Naive thymus-derived CD8-positive, alpha-beta T cell (primary cell): ENCODE measurements around the gene CFAP47. TPM values are rescaled to one million over a fixed set of nuclear protein-coding genes. Genes with fewer than 3 reads are reported as not detected.
"Not testable (repeated sequence)": the region's sequence is repeated elsewhere in the genome, so short reads cannot be mapped to it uniquely, and the experiment has no call there.

Source experiments
- ATAC-seq, 2 donors: fragments of 150-1000 bp; cut with Tn5 transposase in 1 of 2; sonication (Bioruptor Pico), chemical (Tn5 transposase) in 1 of 2; 1 replicate in 1 of 2; 2 replicates in 1 of 2; pipeline ENCODE4 v1.10.0; 2021; ENCODE audit warnings: mild to moderate bottlenecking in 2 of 2, moderate library complexity in 2 of 2
- POLR2A ChIA-PET: fragments of 350-600 bp; sonication (Branson Sonifier 250); formaldehyde crosslinking; loops from one replicate; lab custom pipeline; 2021; ENCODE audit warnings: antibody characterized with exemption; lab: Charles Lee
- DNase-seq, 10 donors: peaks; one replicate each; pipeline versions ENCODE4 v3.0.0 to v3.0.0-alpha.2; 2020 to 2022
- H3K27ac Mint-ChIP-seq, 10 donors: one replicate each; pipeline ENCODE4 v1.8.0; 2020 to 2022; ENCODE audit warnings: mild to moderate bottlenecking in 10 of 10, mixed read lengths in 10 of 10, moderate library complexity in 4 of 10, inconsistent platforms in 1 of 10
- H3K27me3 Mint-ChIP-seq, 5 donors: one replicate each; pipeline ENCODE4 v1.8.0; 2021 to 2022; ENCODE audit warnings: mixed read lengths in 5 of 5
- H3K36me3 Mint-ChIP-seq, 3 donors: one replicate each; pipeline ENCODE4 v1.8.0; 2020 to 2022; ENCODE audit warnings: mixed read lengths in 3 of 3, mild to moderate bottlenecking in 2 of 3, inconsistent platforms in 1 of 3
- H3K4me1 Mint-ChIP-seq, 4 donors: one replicate each; pipeline ENCODE4 v1.8.0; 2021 to 2022; ENCODE audit warnings: mixed read lengths in 4 of 4
- H3K4me3 Mint-ChIP-seq, 10 donors: one replicate each; pipeline ENCODE4 v1.8.0; 2020 to 2022; ENCODE audit warnings: mild to moderate bottlenecking in 10 of 10, mixed read lengths in 10 of 10, moderate library complexity in 6 of 10, inconsistent platforms in 1 of 10
- H3K9me3 Mint-ChIP-seq, 9 donors: one replicate each; pipeline ENCODE4 v1.8.0; 2020 to 2022; ENCODE audit warnings: mixed read lengths in 9 of 9, mild to moderate bottlenecking in 3 of 9, inconsistent platforms in 1 of 9, moderate library complexity in 1 of 9
- polyA plus RNA-seq, 3 donors: library from polyadenylated mRNA; unstranded; fragments of 300-500 nt; fragmentation: Illumina TruSeq; gene quantifications; one replicate each; pipeline ENCODE4 v1.2.3, GENCODE V29; 2021
- total RNA-seq, 8 experiments: library from RNA in 2 of 8; stranded (reverse) in 2 of 8; gene quantifications; one replicate each; pipeline ENCODE4 v1.2.3 and lab custom pipeline; 2021 to 2026

CFAP47 gene
- total and polyA plus RNA-seq, 5 experiments from 2014 or later = not detected

GRCh38 chrX:36088939-36089338 is 169.4 kb downstream of the CFAP47 start:
- POLR2A ChIA-PET, DNase-seq, H3K36me3 Mint-ChIP-seq, H3K4me1 Mint-ChIP-seq, H3K27ac Mint-ChIP-seq, H3K27me3 Mint-ChIP-seq, H3K4me3 Mint-ChIP-seq, ATAC-seq: not testable (repeated sequence)
- peaks cover 0 to 11% (median 3%) of the 10 kb centered on the region in 9 donors for H3K9me3 Mint-ChIP-seq

- ATAC-seq (no peak), DNase-seq (no peak)
- no peak overlapping the region for H3K4me3 Mint-ChIP-seq
- H3K9me3 Mint-ChIP-seq = peaks cover 0 to 7% (median 2%) of the 10 kb centered on the region in 9 donors
- peaks cover 0 to 4% (median 0%) of the 10 kb centered on the region in 3 donors for H3K36me3 Mint-ChIP-seq
- H3K27ac Mint-ChIP-seq = no peak overlapping the region
- H3K4me1 Mint-ChIP-seq = no peaks in the 10 kb centered on the region
- H3K27me3 Mint-ChIP-seq = no peaks in the 10 kb centered on the region
- POLR2A ChIA-PET = no interaction called here
These were observed 182.9 kb downstream of the CFAP47 start for GRCh38 chrX:36102425-36102824.

- POLR2A ChIA-PET = no interaction called here
- no peak overlapping the region for H3K4me3 Mint-ChIP-seq
- H3K27me3 Mint-ChIP-seq = no peaks in the 10 kb centered on the region
- no peaks in the 10 kb centered on the region for H3K36me3 Mint-ChIP-seq
- H3K9me3 Mint-ChIP-seq = peaks cover 0 to 32% (median 9%) of the 10 kb centered on the region in 9 donors
- no peaks in the 10 kb centered on the region for H3K4me1 Mint-ChIP-seq
- H3K27ac Mint-ChIP-seq = no peak overlapping the region
- ATAC-seq (no peak), DNase-seq (no peak)
These were observed 196.7 kb downstream of the CFAP47 start for GRCh38 chrX:36116222-36116621.

- Mint-ChIP-seq H3K27ac (no peak overlapping the region), H3K4me3 (no peak overlapping the region), H3K9me3 (peaks cover 0 to 5% (median 0%) of the 10 kb centered on the region in 9 donors), H3K36me3 (no peaks in the 10 kb centered on the region), H3K27me3 (no peaks in the 10 kb centered on the region), H3K4me1 (no peaks in the 10 kb centered on the region)
- ATAC-seq (no peak), DNase-seq (no peak)
- POLR2A ChIA-PET = no interaction called here
These were observed 239.7 kb downstream of the CFAP47 start for GRCh38 chrX:36159254-36159653.

GRCh38 chrX:36160081-36160480 is 240.5 kb downstream of the CFAP47 start:
- no peaks in the 10 kb centered on the region for H3K36me3 Mint-ChIP-seq
- H3K27me3 Mint-ChIP-seq = no peaks in the 10 kb centered on the region
- ATAC-seq (no peak), DNase-seq (no peak)
- H3K27ac Mint-ChIP-seq = no peak overlapping the region
- POLR2A ChIA-PET = no interaction called here
- no peaks in the 10 kb centered on the region for H3K4me1 Mint-ChIP-seq
- peaks cover 0 to 5% (median 0%) of the 10 kb centered on the region in 9 donors for H3K9me3 Mint-ChIP-seq
- H3K4me3 Mint-ChIP-seq = no peak overlapping the region

- Mint-ChIP-seq H3K4me1 (no peaks in the 10 kb centered on the region), H3K27ac (no peak overlapping the region), H3K9me3 (peaks cover 0 to 3% (median 0%) of the 10 kb centered on the region in 9 donors), H3K27me3 (no peaks in the 10 kb centered on the region), H3K36me3 (no peaks in the 10 kb centered on the region), H3K4me3 (no peak overlapping the region)
- DNase-seq (no peak), ATAC-seq (no peak)
- POLR2A ChIA-PET = no interaction called here
These were observed 279.0 kb downstream of the CFAP47 start for GRCh38 chrX:36198575-36198974.

GRCh38 chrX:36199928-36200327 is 280.4 kb downstream of the CFAP47 start:
- POLR2A ChIA-PET = no interaction called here
- DNase-seq (no peak), ATAC-seq (no peak)
- H3K4me1 Mint-ChIP-seq = no peaks in the 10 kb centered on the region
- no peak overlapping the region for H3K27ac Mint-ChIP-seq
- H3K4me3 Mint-ChIP-seq = no peak overlapping the region
- H3K36me3 Mint-ChIP-seq = no peaks in the 10 kb centered on the region
- peaks cover 0 to 4% (median 0%) of the 10 kb centered on the region in 9 donors for H3K9me3 Mint-ChIP-seq
- no peaks in the 10 kb centered on the region for H3K27me3 Mint-ChIP-seq

- Mint-ChIP-seq H3K4me1 (no peaks in the 10 kb centered on the region), H3K36me3 (no peaks in the 10 kb centered on the region), H3K27me3 (no peaks in the 10 kb centered on the region), H3K27ac (no peak overlapping the region), H3K9me3 (peaks cover 0 to 18% (median 0%) of the 10 kb centered on the region in 9 donors), H3K4me3 (no peak overlapping the region)
- ATAC-seq = no peak
- no peak for DNase-seq
- POLR2A ChIA-PET = no interaction called here
These were observed 295.4 kb downstream of the CFAP47 start for GRCh38 chrX:36214924-36215323.

GRCh38 chrX:36218801-36219200 is 299.3 kb downstream of the CFAP47 start:
- Mint-ChIP-seq H3K36me3 (no peaks in the 10 kb centered on the region), H3K4me3 (no peak overlapping the region), H3K9me3 (peaks cover 0 to 16% (median 0%) of the 10 kb centered on the region in 9 donors), H3K4me1 (no peaks in the 10 kb centered on the region), H3K27ac (no peak overlapping the region), H3K27me3 (no peaks in the 10 kb centered on the region)
- ATAC-seq (no peak), DNase-seq (no peak)
- POLR2A ChIA-PET = no interaction called here

GRCh38 chrX:36234840-36235528 is 315.4 kb downstream of the CFAP47 start:
- H3K36me3 Mint-ChIP-seq, H3K9me3 Mint-ChIP-seq, H3K27me3 Mint-ChIP-seq, H3K4me3 Mint-ChIP-seq, POLR2A ChIA-PET, ATAC-seq, H3K4me1 Mint-ChIP-seq, DNase-seq, H3K27ac Mint-ChIP-seq: not testable (repeated sequence)

GRCh38 chrX:36241397-36241796 is 321.9 kb downstream of the CFAP47 start:
- no peaks in the 10 kb centered on the region for H3K4me1 Mint-ChIP-seq
- ATAC-seq (no peak), DNase-seq (no peak)
- POLR2A ChIA-PET = no interaction called here
- H3K4me3 Mint-ChIP-seq = no peak overlapping the region
- H3K36me3 Mint-ChIP-seq = no peaks in the 10 kb centered on the region
- no peak overlapping the region for H3K27ac Mint-ChIP-seq
- H3K9me3 Mint-ChIP-seq = peaks cover 0 to 8% (median 0%) of the 10 kb centered on the region in 9 donors
- H3K27me3 Mint-ChIP-seq = no peaks in the 10 kb centered on the region

GRCh38 chrX:36266155-36266554 is 346.6 kb downstream of the CFAP47 start:
- H3K27me3 Mint-ChIP-seq = no peaks in the 10 kb centered on the region
- H3K36me3 Mint-ChIP-seq = peaks cover 0 to 5% (median 0%) of the 10 kb centered on the region in 3 donors
- ATAC-seq = no peak
- no peak overlapping the region for H3K27ac Mint-ChIP-seq
- H3K9me3 Mint-ChIP-seq = peaks cover 0 to 13% (median 5%) of the 10 kb centered on the region in 9 donors
- POLR2A ChIA-PET = no interaction called here
- no peak overlapping the region for H3K4me3 Mint-ChIP-seq
- no peaks in the 10 kb centered on the region for H3K4me1 Mint-ChIP-seq
- no peak for DNase-seq

- no peaks in the 10 kb centered on the region for H3K36me3 Mint-ChIP-seq
- no peaks in the 10 kb centered on the region for H3K4me1 Mint-ChIP-seq
- ATAC-seq (no peak), DNase-seq (no peak)
- no peak overlapping the region for H3K27ac Mint-ChIP-seq
- H3K27me3 Mint-ChIP-seq = no peaks in the 10 kb centered on the region
- H3K4me3 Mint-ChIP-seq = no peak overlapping the region
- POLR2A ChIA-PET = no interaction called here
- peaks cover 0 to 4% (median 0%) of the 10 kb centered on the region in 9 donors for H3K9me3 Mint-ChIP-seq
These were observed 390.6 kb downstream of the CFAP47 start for GRCh38 chrX:36310136-36310535.

GRCh38 chrX:36314303-36314702 is 394.8 kb downstream of the CFAP47 start:
- no peak overlapping the region for H3K4me3 Mint-ChIP-seq
- peaks cover 0 to 4% (median 0%) of the 10 kb centered on the region in 9 donors for H3K9me3 Mint-ChIP-seq
- H3K4me1 Mint-ChIP-seq = no peaks in the 10 kb centered on the region
- H3K36me3 Mint-ChIP-seq = no peaks in the 10 kb centered on the region
- no peak for DNase-seq
- no peak overlapping the region for H3K27ac Mint-ChIP-seq
- no peak for ATAC-seq
- no peaks in the 10 kb centered on the region for H3K27me3 Mint-ChIP-seq
- POLR2A ChIA-PET = no interaction called here
